Coronary artery (tissue), 2 donors: Measurements from ENCODE around the gene ABCD3.

Experiments
- DNase-seq: peaks from one replicate; pipeline ENCODE4 v3.0.0-alpha.2; 2017; ENCODE audit warnings: low spot score
- H3K27ac ChIP-seq, 2 donors: fragments of 200-600 bp; sonication (generic); one replicate each; pipeline ENCODE4 v1.5.1; 2016 to 2019
- H3K4me3 ChIP-seq: fragments of 200-600 bp; sonication (generic); 2 replicates; pipeline ENCODE4 v1.5.1; 2016; ENCODE audit warnings: mild to moderate bottlenecking, moderate library complexity
- TF ChIP-seq, protein P1 (sequence below): fragments of 200-600 bp; sonication (generic); IDR thresholded peaks from one replicate; pipeline ENCODE4 v1.5.1; 2019; ENCODE audit warnings: antibody characterized with exemption

ABCD3 gene

DNA sequence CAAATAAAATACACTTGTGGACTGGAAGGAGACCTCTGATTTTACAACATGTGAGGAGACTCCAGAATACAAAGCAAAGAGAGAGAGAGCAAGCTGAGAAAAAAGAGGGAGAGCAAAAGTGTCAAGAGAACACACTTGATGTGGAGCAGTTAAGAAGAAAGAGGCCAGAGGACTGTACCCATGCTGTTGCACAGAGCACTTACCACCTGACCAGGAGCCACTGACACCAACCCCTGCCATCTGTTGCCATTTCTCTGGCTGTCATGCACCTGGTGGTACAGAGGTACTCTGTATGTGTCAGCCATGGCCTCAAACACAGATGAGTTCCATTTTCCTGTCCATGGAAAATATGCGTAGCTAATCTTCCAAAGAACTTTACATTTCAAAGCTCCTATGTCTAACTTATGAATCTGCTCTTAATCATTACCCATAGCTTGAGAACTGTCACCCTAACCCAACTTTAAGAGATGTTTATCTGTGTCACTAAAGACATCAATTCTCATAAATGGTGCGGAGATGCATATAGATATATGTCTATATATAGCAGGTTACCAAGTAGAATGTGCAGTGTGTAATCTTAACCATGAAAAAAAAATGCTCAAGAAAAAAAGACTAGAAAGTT lies 32.8 kb upstream of the ABCD3 start:
- Histone ChIP-seq H3K4me3 (no peak overlapping the region), H3K27ac (no peak overlapping the region)
- TF ChIP-seq, protein P1, sequence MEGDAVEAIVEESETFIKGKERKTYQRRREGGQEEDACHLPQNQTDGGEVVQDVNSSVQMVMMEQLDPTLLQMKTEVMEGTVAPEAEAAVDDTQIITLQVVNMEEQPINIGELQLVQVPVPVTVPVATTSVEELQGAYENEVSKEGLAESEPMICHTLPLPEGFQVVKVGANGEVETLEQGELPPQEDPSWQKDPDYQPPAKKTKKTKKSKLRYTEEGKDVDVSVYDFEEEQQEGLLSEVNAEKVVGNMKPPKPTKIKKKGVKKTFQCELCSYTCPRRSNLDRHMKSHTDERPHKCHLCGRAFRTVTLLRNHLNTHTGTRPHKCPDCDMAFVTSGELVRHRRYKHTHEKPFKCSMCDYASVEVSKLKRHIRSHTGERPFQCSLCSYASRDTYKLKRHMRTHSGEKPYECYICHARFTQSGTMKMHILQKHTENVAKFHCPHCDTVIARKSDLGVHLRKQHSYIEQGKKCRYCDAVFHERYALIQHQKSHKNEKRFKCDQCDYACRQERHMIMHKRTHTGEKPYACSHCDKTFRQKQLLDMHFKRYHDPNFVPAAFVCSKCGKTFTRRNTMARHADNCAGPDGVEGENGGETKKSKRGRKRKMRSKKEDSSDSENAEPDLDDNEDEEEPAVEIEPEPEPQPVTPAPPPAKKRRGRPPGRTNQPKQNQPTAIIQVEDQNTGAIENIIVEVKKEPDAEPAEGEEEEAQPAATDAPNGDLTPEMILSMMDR, result no peak
- DNase-seq, result no peak

DNA sequence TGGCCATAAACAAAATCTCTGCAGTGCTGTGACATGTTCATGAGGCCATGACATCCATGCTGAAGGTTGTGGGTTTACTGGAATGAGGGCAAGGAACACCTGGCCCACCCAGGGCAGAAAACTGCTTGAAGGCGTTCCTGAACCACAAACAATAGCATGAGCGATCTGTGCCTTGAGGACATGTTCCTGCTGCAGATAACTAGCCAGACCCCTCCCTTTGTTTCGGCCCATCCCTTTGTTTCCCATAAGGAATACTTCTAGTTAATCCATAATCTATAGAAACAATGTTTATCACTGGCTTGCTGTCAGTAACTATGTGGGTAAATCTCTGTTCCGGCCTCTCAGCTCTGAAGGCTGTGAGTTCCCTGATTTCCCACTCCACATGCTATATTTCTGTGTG lies 28.9 kb upstream of the ABCD3 start:
- DNase-seq, result no peak
- TF ChIP-seq, protein P1, result no peak
- no peak overlapping the region for H3K27ac ChIP-seq
- H3K4me3 ChIP-seq, result no peak overlapping the region

DNA sequence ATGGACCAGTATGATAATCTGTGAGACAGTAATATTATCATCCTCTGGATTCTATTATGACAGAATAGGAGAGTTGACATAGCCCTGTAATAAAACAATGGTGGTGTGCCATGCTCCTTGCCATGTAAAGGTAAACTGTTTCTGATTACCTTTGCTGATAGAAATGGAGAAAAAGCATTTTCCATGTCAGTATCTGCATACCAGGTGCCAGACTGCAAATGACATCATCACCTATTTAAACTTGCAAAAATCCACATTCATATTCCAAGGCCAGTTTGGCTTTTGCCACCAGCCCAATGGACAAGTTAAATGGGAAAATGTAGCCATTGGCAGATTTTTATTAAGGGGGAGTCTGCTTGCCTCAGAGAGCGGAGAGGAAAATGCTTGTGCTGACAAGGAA lies 23.9 kb upstream of the ABCD3 start:
- H3K4me3 ChIP-seq, result no peak overlapping the region
- no peak for DNase-seq
- TF ChIP-seq, protein P1, result no peak
- no peak overlapping the region for H3K27ac ChIP-seq

DNA sequence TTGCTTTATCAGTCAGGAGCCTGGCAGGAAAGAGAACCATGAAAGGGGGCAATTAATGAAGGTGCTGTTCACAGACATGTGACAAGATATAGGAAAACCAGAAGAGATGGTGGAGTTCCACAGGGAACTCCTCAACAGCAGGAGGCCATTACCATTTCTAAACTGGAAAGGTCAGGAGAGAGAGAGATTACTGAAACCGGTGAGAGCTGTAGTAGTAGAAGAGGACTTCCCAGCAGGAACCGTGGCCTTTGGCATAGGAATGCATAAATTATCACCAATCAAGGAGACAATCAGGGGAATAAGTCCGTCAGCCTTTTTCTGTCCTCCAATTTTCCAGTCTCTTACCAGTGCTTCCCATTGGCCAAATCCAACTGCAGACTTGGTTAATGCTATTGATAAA lies 23.0 kb upstream of the ABCD3 start:
- no peak for DNase-seq
- H3K27ac ChIP-seq, result no peak overlapping the region
- no peak overlapping the region for H3K4me3 ChIP-seq
- TF ChIP-seq, protein P1, result no peak

DNA sequence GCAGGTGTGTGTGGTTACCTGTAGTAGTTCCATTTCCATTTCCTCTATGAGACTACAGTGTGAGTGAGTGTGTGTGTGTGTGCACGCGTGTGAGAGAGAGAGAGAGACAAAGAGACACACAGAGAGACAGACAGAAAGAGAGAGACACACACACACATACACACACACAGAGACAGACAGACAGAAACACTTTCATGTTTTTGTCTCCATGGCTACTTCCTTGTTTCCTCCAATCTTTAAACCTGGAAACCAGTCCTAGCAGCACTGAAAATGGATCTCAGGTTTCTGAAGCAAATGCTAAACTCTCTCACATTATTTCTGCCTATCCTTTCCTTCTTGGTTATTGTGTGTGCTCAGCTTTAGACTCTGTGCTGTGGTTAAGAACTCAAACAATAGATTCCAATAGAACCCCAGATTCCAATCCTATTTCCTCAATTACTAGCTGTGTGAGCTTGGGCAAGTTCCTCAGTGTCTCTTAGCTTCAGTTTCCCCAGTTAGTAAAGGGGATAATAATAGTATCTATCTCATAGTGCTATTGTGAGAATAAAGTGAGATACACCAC lies 22.4 kb upstream of the ABCD3 start:
- Histone ChIP-seq H3K27ac (no peak overlapping the region), H3K4me3 (no peak overlapping the region)
- TF ChIP-seq, protein P1, result no peak
- DNase-seq, result no peak

DNA sequence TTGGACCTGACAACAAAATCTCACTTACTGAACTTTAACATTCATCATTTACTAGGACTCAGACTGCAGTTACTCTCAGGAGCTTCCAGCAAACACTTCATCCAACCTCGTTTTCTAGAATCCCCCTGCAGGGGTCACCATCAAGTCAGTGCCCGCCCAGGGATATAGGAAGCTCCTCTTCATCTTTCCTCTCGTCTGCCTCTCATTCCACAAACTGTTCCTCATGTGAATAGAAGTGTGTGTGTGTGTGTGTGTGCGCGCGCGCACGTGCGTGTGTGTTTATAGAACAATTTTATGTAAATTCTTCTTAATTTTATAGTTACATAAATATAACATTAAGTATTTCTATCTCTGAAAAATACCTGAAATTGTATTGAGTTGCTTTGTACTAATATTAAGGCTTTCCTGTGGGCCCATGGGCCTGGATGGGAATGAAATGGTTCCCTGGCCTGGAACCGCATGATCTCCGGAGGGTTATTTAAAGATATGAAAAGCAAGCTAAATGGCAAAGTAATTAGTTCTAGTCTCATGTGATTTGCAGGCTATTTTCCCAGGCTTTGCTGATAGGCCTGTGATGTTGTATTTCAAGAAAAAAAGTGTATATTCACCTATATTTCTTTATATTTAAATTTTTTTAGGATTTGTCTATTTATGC lies 21.7 kb upstream of the ABCD3 start:
- H3K4me3 ChIP-seq, result no peak overlapping the region
- DNase-seq, result no peak
- TF ChIP-seq, protein P1, result no peak
- no peak overlapping the region for H3K27ac ChIP-seq

DNA sequence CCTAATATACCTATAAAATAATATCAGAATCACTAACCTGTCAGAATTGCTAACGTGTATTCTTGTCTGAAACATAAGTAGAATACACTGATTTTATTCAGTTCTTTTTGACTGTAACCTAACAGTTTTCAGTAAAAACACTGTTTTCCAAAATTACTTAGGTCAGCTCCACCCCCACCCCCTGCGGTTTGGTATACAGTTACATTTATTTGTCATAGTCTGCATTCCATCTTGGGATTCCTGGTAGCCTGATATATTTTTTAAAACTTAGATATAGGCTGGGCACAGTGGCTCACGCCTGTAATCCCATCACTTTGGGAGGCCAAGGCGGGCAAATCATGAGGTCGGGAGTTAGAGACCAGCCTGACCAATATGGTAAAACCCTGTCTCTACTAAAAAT lies 19.8 kb upstream of the ABCD3 start:
- TF ChIP-seq, protein P1, result no peak
- DNase-seq, result no peak
- Histone ChIP-seq H3K27ac (no peak overlapping the region), H3K4me3 (no peak overlapping the region)
